KMS-11 (cell line): ENCODE measurements around the gene ZSCAN20.

Experiments used
- H2AFZ ChIP-seq: fragments of 200-600 bp; sonication (generic); 2 replicates; pipeline ENCODE4 v1.6.1; 2016; ENCODE audit warnings: antibody characterized with exemption, mixed run types, low read depth
- H3K27ac ChIP-seq: fragments of 200-600 bp; sonication (generic); 2 replicates; pipeline ENCODE4 v1.6.1; 2016; ENCODE audit warnings: mild to moderate bottlenecking, mixed run types
- H3K27me3 ChIP-seq: fragments of 200-600 bp; sonication (generic); 2 replicates; pipeline ENCODE4 v1.6.1; 2017; ENCODE audit warnings: mild to moderate bottlenecking, low read depth, mixed run types, moderate library complexity; ENCODE audit not compliant: insufficient read depth
- H3K36me3 ChIP-seq: fragments of 200-600 bp; sonication (generic); 2 replicates; pipeline ENCODE4 v1.6.1; 2017; ENCODE audit warnings: mild to moderate bottlenecking, mixed run types; ENCODE audit not compliant: insufficient read depth
- H3K4me1 ChIP-seq: fragments of 200-600 bp; sonication (generic); 2 replicates; pipeline ENCODE4 v1.6.1; 2016; ENCODE audit warnings: mild to moderate bottlenecking, low read depth, mixed run types; ENCODE audit not compliant: poor library complexity, severe bottlenecking
- H3K4me2 ChIP-seq: fragments of 200-600 bp; sonication (generic); 2 replicates; pipeline ENCODE4 v1.7.0; 2016; ENCODE audit warnings: mild to moderate bottlenecking, mixed run types
- H3K4me3 ChIP-seq: fragments of 200-600 bp; sonication (generic); IDR thresholded peaks from 2 replicates; pipeline ENCODE4 v1.6.1; 2017; ENCODE audit warnings: low read depth, low read length, mixed read lengths; ENCODE audit not compliant: insufficient read depth
- H3K79me2 ChIP-seq: fragments of 200-600 bp; sonication (generic); 2 replicates; pipeline ENCODE4 v1.6.1; 2016; ENCODE audit warnings: low read depth, mixed run types; ENCODE audit not compliant: insufficient read depth
- H3K9ac ChIP-seq: fragments of 200-600 bp; sonication (generic); 2 replicates; pipeline ENCODE4 v1.6.1; 2016; ENCODE audit warnings: mild to moderate bottlenecking, mixed run types
- H4K20me1 ChIP-seq: fragments of 200-600 bp; sonication (generic); 2 replicates; pipeline ENCODE4 v1.6.1; 2016; ENCODE audit warnings: mild to moderate bottlenecking, mixed run types; ENCODE audit not compliant: insufficient read depth
- CTCF ChIP-seq: fragments of 200-600 bp; sonication (generic); conservative IDR thresholded peaks from 2 replicates; pipeline ENCODE4 v1.6.1; 2017; ENCODE audit warnings: low read depth, mild to moderate bottlenecking, antibody characterized with exemption, low read length, moderate library complexity, mixed read lengths

The ZSCAN20 gene

DNA sequence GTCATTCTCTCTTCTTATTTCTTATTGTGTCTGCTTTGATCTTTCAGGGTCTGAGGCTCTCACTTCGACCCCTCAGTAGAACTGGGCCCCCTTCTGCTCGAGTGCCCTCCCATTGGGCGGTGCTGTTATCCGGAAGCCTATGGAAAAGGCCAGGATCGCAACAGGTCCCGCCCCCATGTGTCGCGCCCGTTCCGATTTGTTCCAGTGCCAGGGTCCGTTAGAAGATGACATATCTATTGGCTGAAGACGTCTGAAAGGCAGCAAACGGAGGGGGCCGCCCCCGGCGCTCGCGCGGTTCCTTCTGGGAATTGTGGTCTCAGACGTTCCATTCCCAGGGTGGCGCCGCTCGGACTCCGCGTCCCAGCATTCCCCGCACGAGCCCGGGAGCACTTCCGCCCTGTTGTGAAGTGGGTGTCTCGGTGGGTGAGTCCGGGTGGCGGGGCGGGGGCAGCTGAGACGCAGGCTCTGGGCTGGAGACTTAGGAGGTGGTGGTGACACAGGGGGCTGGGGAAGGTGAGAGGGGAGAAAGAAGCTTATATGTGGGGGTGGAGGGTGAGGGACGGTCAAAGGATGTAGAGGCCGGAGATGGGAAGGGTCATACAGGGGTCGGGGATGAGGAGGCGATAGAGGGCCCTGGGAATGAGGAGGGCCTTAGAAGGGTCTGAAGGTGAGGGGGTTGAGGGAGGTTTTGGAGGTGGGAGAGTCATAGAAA lies at the start of gene ZSCAN20:
Gene ZSCAN20, plus strand, starts transcription at position 377 of the 712 bp plus-strand sequence. CDS start 6,644 bp downstream, outside the sequence.
- no peaks in the 10 kb centered on the region for H3K36me3 ChIP-seq
- TF ChIP-seq CTCF = no peak
- no peaks in the 10 kb centered on the region for H4K20me1 ChIP-seq
- no peaks in the 10 kb centered on the region for H3K27me3 ChIP-seq
- peak within 1 kb of the TSS; percentile 60 for H3K4me3 ChIP-seq
- H3K4me2 ChIP-seq = peak within 1 kb of the TSS; percentile 82
- peaks cover 7% of the 10 kb centered on the region for H3K4me1 ChIP-seq
- H3K27ac ChIP-seq = no peak within 1 kb of the TSS
- peak within 1 kb of the TSS; percentile 89 for H2AFZ ChIP-seq
- peak within 1 kb of the TSS; percentile 50; the same call in 1 of the 2 replicates for H3K9ac ChIP-seq
- no peaks in the 10 kb centered on the region for H3K79me2 ChIP-seq

DNA sequence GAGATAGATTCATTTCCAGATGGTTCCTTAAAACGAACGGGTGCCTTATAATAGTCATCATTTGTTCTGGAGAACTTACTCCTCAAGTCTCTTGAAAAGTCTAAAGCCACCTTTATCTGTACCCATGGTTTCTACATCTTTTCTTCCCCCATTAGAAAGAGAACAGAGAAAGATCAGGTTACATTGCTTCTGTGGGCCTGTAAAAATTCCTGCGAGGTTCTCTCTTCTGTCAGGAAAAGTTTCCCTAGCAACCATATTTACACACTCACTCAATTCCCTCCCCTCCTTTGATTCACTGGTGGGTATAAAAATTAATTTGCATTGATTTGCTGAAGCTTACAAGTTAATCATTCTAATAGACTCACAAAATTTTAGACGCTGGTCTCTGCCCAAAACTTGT lies 48.2 kb upstream of the ZSCAN20 start:
- H3K27ac ChIP-seq = no peak overlapping the region
- no peak overlapping the region for H2AFZ ChIP-seq
- H3K36me3 ChIP-seq = no peaks in the 10 kb centered on the region
- no peaks in the 10 kb centered on the region for H3K27me3 ChIP-seq
- no peaks in the 10 kb centered on the region for H3K79me2 ChIP-seq
- H3K4me1 ChIP-seq = peaks cover 6% of the 10 kb centered on the region
- no peak overlapping the region for H3K9ac ChIP-seq
- no peak for TF ChIP-seq CTCF
- H3K4me3 ChIP-seq = no peak overlapping the region
- no peaks in the 10 kb centered on the region for H4K20me1 ChIP-seq
- H3K4me2 ChIP-seq = no peak overlapping the region

- Histone ChIP-seq H3K4me1 (peaks cover 6% of the 10 kb centered on the region), H3K79me2 (no peaks in the 10 kb centered on the region), H2AFZ (no peak overlapping the region), H3K4me3 (no peak overlapping the region), H3K36me3 (no peaks in the 10 kb centered on the region), H3K9ac (no peak overlapping the region), H3K27me3 (no peaks in the 10 kb centered on the region), H3K27ac (no peak overlapping the region), H4K20me1 (no peaks in the 10 kb centered on the region), H3K4me2 (no peak overlapping the region)
- no peak for TF ChIP-seq CTCF
Observed at GRCh38 chr1:33424610-33425009, 47.8 kb upstream of the ZSCAN20 start.

- TF ChIP-seq CTCF = no peak
- Histone ChIP-seq H3K4me3 (no peak overlapping the region), H2AFZ (no peak overlapping the region), H3K36me3 (no peaks in the 10 kb centered on the region), H3K27me3 (no peaks in the 10 kb centered on the region; the same call in 1 of the 2 replicates), H3K4me2 (no peak overlapping the region), H3K79me2 (no peaks in the 10 kb centered on the region), H3K27ac (no peak overlapping the region), H3K9ac (no peak overlapping the region), H4K20me1 (no peaks in the 10 kb centered on the region), H3K4me1 (peaks cover 13% of the 10 kb centered on the region)
Observed at GRCh38 chr1:33425900-33426299, 46.5 kb upstream of the ZSCAN20 start.
